HepG2 (cell line): ENCODE data around the gene SPCS2. TPM values are rescaled to one million over a fixed set of nuclear protein-coding genes. Genes with fewer than 3 reads are reported as not detected.

Experiments
- ATAC-seq: fragments of 200-7000 bp; cut with Tn5 transposase; 3 replicates; pipeline ENCODE4 v1.9.1; 2020; ENCODE audit warnings: mild to moderate bottlenecking, moderate library complexity
- BruUV-seq: library from RNA; stranded (reverse); fragments of 400-500 nt; replicated peaks from 2 replicates; lab custom pipeline; 2021; lab: Mats Ljungman, UMichigan
- CTCF ChIA-PET: fragments of 300-600 bp; formaldehyde crosslinking; extraction: SDS; loops from one replicate; lab custom pipeline; 2021; ENCODE audit warnings: low total read pairs, inconsistent platforms, low intra/inter-chr PET ratio; lab: Yijun Ruan, JAX
- POLR2A ChIA-PET: fragments of 350-600 bp; sonication (Branson Sonifier 250); formaldehyde crosslinking; loops from one replicate; lab custom pipeline; 2020; ENCODE audit warnings: antibody characterized with exemption, inconsistent platforms; lab: Yijun Ruan, JAX
- DNase-seq: peaks from one replicate; pipeline ENCODE4 v3.0.0-alpha.2; 2015; ENCODE audit warnings: low spot score
- FAIRE-seq: peaks from 3 replicates; lab custom pipeline; 2011; peaks lifted over from hg19 to GRCh38; lab: Jason Lieb, UNC
- H2AFZ ChIP-seq: one replicate; pipeline ENCODE4 v1.6.1; 2011; ENCODE audit warnings: low read length, inconsistent platforms
- H3K27ac ChIP-seq: fragments of 300-600 bp; 3 replicates; pipeline ENCODE4 v1.8.0; 2011; ENCODE audit warnings: mixed run types, mild to moderate bottlenecking, mixed read lengths, low read length, inconsistent platforms; ENCODE audit not compliant: insufficient read depth; ENCODE audit errors: extremely low read length
- H3K27me3 ChIP-seq, 2 experiments: fragments of 200-600 bp in 1 of 2; 2 replicates in 1 of 2; 3 replicates in 1 of 2; pipeline versions ENCODE4 v1.6.0 to v1.8.0; 2011; ENCODE audit warnings: low read length in 2 of 2, mild to moderate bottlenecking in 2 of 2, moderate library complexity in 2 of 2, inconsistent platforms in 1 of 2; ENCODE audit not compliant: insufficient read depth in 2 of 2, control insufficient read depth in 1 of 2
- H3K36me3 ChIP-seq, 2 experiments: fragments of 200-600 bp in 1 of 2; replicated peaks in 1 of 2; 2 replicates in 1 of 2; 3 replicates in 1 of 2; pipeline versions ENCODE4 v1.5.1 to v1.8.0; 2011; ENCODE audit warnings: low read length in 2 of 2, inconsistent platforms in 1 of 2; ENCODE audit not compliant: insufficient read depth in 2 of 2, control insufficient read depth in 1 of 2
- H3K4me1 ChIP-seq: 2 replicates; pipeline ENCODE4 v1.5.1; 2012; ENCODE audit warnings: low read length, inconsistent platforms; ENCODE audit not compliant: insufficient read depth
- H3K4me2 ChIP-seq: 2 replicates; pipeline ENCODE4 v1.6.0; 2011; ENCODE audit warnings: low read depth, low read length, inconsistent platforms
- H3K4me3 ChIP-seq, 3 experiments: fragments of 200-600 bp in 1 of 3; sonication (generic), shearing (Covaris generic) in 1 of 3; replicated peaks in 1 of 3; 2 replicates each; pipeline ENCODE4 v1.5.1; 2011 to 2016; ENCODE audit warnings: low read length in 3 of 3, inconsistent platforms in 2 of 3, low read depth in 2 of 3, mild to moderate bottlenecking in 2 of 3, control low read depth in 1 of 3, mixed read lengths in 1 of 3; ENCODE audit not compliant: insufficient read depth in 1 of 3
- H3K79me2 ChIP-seq: one replicate; pipeline ENCODE4 v1.6.1; 2011; ENCODE audit warnings: low read length, inconsistent platforms; ENCODE audit not compliant: insufficient read depth
- H3K9ac ChIP-seq: 2 replicates; pipeline ENCODE4 v1.6.0; 2011; ENCODE audit warnings: mild to moderate bottlenecking, low read depth, low read length, inconsistent platforms; ENCODE audit not compliant: insufficient read depth
- H3K9me3 ChIP-seq: 2 replicates; pipeline ENCODE4 v1.5.1; 2012; ENCODE audit warnings: mild to moderate bottlenecking, low read length
- H4K20me1 ChIP-seq: 2 replicates; pipeline ENCODE4 v1.6.0; 2011; ENCODE audit warnings: inconsistent platforms, mild to moderate bottlenecking, low read length, moderate library complexity; ENCODE audit not compliant: insufficient read depth
- AFF4 ChIP-seq: sonication (generic); formaldehyde crosslinking; IDR thresholded peaks from 2 replicates; pipeline ENCODE4 v1.4.0; 2020; ENCODE audit warnings: missing genetic modification reagents
- HNRNPUL1 ChIP-seq: fragments of 200-400 bp; formaldehyde crosslinking; IDR thresholded peaks from 2 replicates; pipeline ENCODE4 v1.6.1; 2017; ENCODE audit warnings: low read depth, mild to moderate bottlenecking, low read length, moderate library complexity
- SNAPC2 ChIP-seq: sonication (generic); formaldehyde crosslinking; IDR thresholded peaks from 2 replicates; pipeline ENCODE4 v1.8.1; 2022; ENCODE audit warnings: mild to moderate bottlenecking, missing genetic modification reagents
- THRA ChIP-seq: sonication (generic); formaldehyde crosslinking; IDR thresholded peaks from 2 replicates; pipeline ENCODE4 v1.4.0; 2020; ENCODE audit warnings: missing genetic modification reagents, borderline replicate concordance
- ZMAT5 ChIP-seq: sonication (generic); formaldehyde crosslinking; IDR thresholded peaks from 2 replicates; pipeline ENCODE4 v1.5.0; 2020; ENCODE audit warnings: mild to moderate bottlenecking, low read depth, missing genetic modification reagents, borderline replicate concordance
- ZNF205 ChIP-seq: IDR thresholded peaks from 2 replicates; pipeline ENCODE4 v1.6.1; 2018; ENCODE audit warnings: missing biosample characterization, missing genetic modification reagents
- ZNF317 ChIP-seq: sonication (generic); formaldehyde crosslinking; IDR thresholded peaks from 2 replicates; pipeline ENCODE4 v1.5.0; 2020; ENCODE audit warnings: mild to moderate bottlenecking, missing genetic modification reagents
- ZNF556 ChIP-seq: sonication (generic); formaldehyde crosslinking; IDR thresholded peaks from 2 replicates; pipeline ENCODE4 v1.4.0; 2020; ENCODE audit warnings: mild to moderate bottlenecking, missing genetic modification reagents, borderline replicate concordance
- ZNF563 ChIP-seq: sonication (generic); formaldehyde crosslinking; IDR thresholded peaks from 2 replicates; pipeline ENCODE4 v1.8.0; 2022; ENCODE audit warnings: mild to moderate bottlenecking, moderate library complexity, missing genetic modification reagents
- ZNF720 ChIP-seq: sonication (generic); formaldehyde crosslinking; IDR thresholded peaks from 2 replicates; pipeline ENCODE4 v1.4.0; 2020; ENCODE audit warnings: missing genetic modification reagents
- WGBS: methylation state at CpG from one replicate; pipeline ENCODE4 v1.1.6; 2017; ENCODE audit warnings: low lambda C conversion rate; 5-methylcytosine and 5-hydroxymethylcytosine counted together
- in situ Hi-C: cut with HindIII; loops from 2 replicates; pipeline ENCODE4 v1.10.0; 2017; ENCODE audit warnings: low pct_unique_long_range_greater_than_20kb; ENCODE audit not compliant: extremely low pct_ligation_motif_present
- intact Hi-C: fragments of 100-400 bp; cut with micrococcal nuclease; formaldehyde crosslinking; loops from one replicate; pipeline ENCODE4 v1.10.0; 2022; ENCODE audit not compliant: unreplicated experiment
- polyA plus RNA-seq, 8 experiments: library from polyadenylated mRNA; depleted of rRNA in 3 of 8; stranded (reverse) in 7 of 8; unstranded in 1 of 8; fragments of >200 nt; fragmentation: Illumina TruSeq in 4 of 8; extraction: Trizol in 4 of 8; gene quantifications; 2 replicates each; pipeline versions ENCODE4 v1.2.1 to v1.2.3, GENCODE V29; 2011 to 2016; ENCODE audit warnings: low read depth in 4 of 8, missing spikeins in 1 of 8, mixed read lengths in 1 of 8; ENCODE audit not compliant: insufficient read depth in 1 of 8
- total RNA-seq, 5 experiments: library from RNA; depleted of rRNA; stranded (reverse); fragments of >200 nt; fragmentation: Illumina TruSeq; extraction: Trizol; gene quantifications; 2 replicates each; pipeline ENCODE4 v1.2.3, GENCODE V29; 2016; ENCODE audit warnings: low read depth in 1 of 5
- TF ChIP-seq, protein P1 (sequence below): sonication (generic); formaldehyde crosslinking; IDR thresholded peaks from 2 replicates; pipeline ENCODE4 v1.4.0; 2020; ENCODE audit warnings: low read depth, mild to moderate bottlenecking, missing genetic modification reagents
- TF ChIP-seq, protein P2 (sequence below): fragments of 450-650 bp; IDR thresholded peaks from 2 replicates; pipeline ENCODE4 v1.6.1; 2016

The SPCS2 gene
- total and polyA plus RNA-seq, 2 of the 13 experiments (the other 11 are each of a cell fraction or from before 2014, with no cell fraction given): 87.3 to 142 TPM

- TF ChIP-seq AFF4 (no peak), ZNF563 (CRISPR knock-in tag) (no peak), HNRNPUL1 (no peak), ZNF205 (CRISPR knock-in tag) (no peak), ZNF720 (CRISPR knock-in tag) (no peak), SNAPC2 (CRISPR knock-in tag) (no peak), ZMAT5 (CRISPR knock-in tag) (no peak)
- TF ChIP-seq, all 625 proteins: peak for 0
Measured at GRCh38 chr11:75024764-75025211, 75.7 kb downstream of the SPCS2 start (continued).

DNA sequence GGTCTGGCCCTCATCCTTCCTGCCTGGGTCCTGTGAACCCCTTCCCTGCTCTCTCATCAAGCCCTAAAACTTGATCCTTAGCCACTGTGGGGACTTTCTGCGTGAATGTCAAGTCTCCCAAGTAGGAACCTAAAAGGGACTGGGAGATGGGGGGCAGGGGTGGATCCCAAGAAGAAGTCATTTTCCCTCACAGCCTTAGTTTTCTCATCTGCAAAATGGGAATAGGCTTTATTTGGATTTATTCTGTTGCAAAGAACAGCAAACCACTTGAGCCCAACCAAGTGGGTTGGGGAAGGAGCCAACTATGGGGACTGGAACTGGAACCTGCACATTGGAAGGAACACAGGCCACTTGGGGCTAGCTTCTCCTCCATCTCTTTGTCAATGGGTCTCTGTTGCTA lies 76.5 kb downstream of the SPCS2 start:
- no peaks in the 10 kb centered on the region for H3K9me3 ChIP-seq
- 94% methylated on average over 1 of the region's 1 CpG for WGBS
- no peak overlapping the region for H3K4me2 ChIP-seq
- H4K20me1 ChIP-seq: no peaks in the 10 kb centered on the region
- POLR2A ChIA-PET: no interaction called here
- H3K27ac ChIP-seq: no peak overlapping the region
- FAIRE-seq (no peak), DNase-seq (no peak), ATAC-seq (no peak)
- no peak overlapping the region for H2AFZ ChIP-seq
- no peaks in the 10 kb centered on the region for H3K79me2 ChIP-seq
- H3K9ac ChIP-seq: no peak overlapping the region
- no peaks in the 10 kb centered on the region for H3K36me3 ChIP-seq
- CTCF ChIA-PET: no interaction called here
- H3K27me3 ChIP-seq: peaks cover 0 to 8% of the 10 kb centered on the region in 2 experiments; a peak in 2 of 5 replicates
- BruUV-seq: no TSS peak
- intact Hi-C loops: no loop called here
- no peak overlapping the region for H3K4me3 ChIP-seq
- peaks cover 5% of the 10 kb centered on the region; the same call in 1 of the 2 replicates for H3K4me1 ChIP-seq
- in situ Hi-C loops: no loop called here
- TF ChIP-seq, protein P1, sequence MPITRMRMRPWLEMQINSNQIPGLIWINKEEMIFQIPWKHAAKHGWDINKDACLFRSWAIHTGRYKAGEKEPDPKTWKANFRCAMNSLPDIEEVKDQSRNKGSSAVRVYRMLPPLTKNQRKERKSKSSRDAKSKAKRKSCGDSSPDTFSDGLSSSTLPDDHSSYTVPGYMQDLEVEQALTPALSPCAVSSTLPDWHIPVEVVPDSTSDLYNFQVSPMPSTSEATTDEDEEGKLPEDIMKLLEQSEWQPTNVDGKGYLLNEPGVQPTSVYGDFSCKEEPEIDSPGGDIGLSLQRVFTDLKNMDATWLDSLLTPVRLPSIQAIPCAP (CRISPR knock-in tag): no peak
- TF ChIP-seq, protein P2, sequence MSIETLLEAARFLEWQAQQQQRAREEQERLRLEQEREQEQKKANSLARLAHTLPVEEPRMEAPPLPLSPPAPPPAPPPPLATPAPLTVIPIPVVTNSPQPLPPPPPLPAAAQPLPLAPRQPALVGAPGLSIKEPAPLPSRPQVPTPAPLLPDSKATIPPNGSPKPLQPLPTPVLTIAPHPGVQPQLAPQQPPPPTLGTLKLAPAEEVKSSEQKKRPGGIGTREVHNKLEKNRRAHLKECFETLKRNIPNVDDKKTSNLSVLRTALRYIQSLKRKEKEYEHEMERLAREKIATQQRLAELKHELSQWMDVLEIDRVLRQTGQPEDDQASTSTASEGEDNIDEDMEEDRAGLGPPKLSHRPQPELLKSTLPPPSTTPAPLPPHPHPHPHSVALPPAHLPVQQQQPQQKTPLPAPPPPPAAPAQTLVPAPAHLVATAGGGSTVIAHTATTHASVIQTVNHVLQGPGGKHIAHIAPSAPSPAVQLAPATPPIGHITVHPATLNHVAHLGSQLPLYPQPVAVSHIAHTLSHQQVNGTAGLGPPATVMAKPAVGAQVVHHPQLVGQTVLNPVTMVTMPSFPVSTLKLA: no peak
- no peak for TF ChIP-seq ZNF556 (CRISPR knock-in tag)
- TF ChIP-seq ZNF317 (CRISPR knock-in tag): no peak
- no peak for TF ChIP-seq THRA
